HG02798 (cell line): ENCODE measurements around the gene PDZRN4.
A peak's percentile ranks its signal among the peaks of the same experiment; 100 is the strongest.
"Not testable (repeated sequence)": the region's sequence is repeated elsewhere in the genome, so short reads cannot be mapped to it uniquely, and the experiment has no call there.

Experiments used
- ATAC-seq: cut with Tn5 transposase; IDR thresholded peaks from one replicate; pipeline ENCODE4 v1.9.1; 2021; ENCODE audit warnings: mild to moderate bottlenecking; ENCODE audit not compliant: unreplicated experiment, poor library complexity

PDZRN4 gene

DNA sequence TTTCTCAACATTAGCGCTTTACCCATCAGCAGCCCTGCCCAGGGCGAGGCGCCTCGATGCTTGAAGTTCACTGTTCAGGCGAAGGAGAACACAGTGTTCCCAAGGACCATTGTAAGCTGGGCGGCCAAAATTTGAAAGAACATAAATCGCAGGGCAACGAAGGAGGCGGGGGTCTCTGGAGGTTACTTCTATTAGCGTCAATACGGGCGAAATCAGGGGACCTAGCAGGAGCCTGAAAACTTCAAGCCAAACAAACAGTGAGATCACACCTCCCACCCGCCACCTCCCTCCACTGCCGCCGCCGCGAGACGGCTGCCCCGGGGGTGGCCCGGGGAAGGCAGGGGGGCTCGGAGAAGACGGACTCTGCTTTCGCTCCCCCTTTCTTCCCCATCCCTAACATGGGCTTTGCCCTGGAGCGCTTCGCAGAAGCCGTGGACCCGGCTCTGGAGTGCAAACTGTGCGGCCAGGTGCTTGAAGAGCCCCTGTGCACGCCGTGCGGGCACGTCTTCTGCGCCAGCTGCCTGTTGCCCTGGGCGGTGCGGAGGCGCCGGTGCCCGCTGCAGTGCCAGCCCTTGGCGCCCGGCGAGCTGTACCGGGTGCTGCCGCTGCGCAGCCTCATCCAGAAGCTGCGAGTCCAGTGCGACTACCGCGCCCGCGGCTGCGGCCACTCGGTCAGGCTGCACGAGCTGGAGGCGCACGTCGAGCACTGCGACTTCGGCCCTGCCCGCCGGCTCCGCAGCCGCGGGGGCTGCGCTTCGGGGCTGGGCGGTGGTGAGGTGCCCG is at the start of gene PDZRN4:
PDZRN4 (plus strand) TSS at position 263 of the 783 bp plus-strand sequence.
- no peak for ATAC-seq

DNA sequence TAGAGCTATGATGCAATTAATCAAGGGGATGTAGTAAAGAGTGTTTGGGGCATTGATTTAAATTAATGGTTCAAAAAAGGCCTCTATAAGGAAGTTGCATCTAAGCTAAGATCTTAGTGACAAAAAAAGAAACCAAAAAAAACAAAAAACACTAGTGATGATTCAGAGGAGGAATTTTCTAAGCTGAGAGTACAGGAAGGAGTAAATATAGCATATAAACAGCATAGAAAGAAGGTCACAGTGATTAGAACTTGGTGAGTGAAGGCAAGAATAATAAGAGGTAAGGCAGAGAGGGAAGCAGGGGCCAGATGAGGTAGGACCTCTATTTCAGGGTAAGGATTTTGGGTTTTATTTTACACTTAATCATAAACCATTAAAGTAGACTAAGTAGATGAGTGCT is 48.0 kb upstream of the PDZRN4 start:
- no peak for ATAC-seq

DNA sequence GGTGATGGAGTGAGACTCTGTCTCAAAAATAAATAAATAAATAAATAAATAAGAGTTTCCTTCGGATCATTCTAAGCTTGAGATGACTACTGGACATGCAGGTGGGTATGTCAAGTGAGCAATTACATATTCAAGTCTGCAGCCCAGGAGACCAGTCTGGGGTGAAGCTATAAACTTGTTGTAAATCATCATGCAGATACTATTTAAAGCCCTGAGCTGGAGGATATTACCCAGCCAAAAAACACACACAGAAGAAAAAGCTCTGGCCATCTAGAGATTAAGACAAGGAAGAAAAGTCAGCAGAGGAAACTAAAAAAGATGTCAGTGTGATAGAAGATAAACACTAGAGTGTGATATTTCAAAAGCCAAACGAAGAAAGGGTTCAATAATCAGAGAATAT is 47.0 kb upstream of the PDZRN4 start:
- ATAC-seq = no peak

DNA sequence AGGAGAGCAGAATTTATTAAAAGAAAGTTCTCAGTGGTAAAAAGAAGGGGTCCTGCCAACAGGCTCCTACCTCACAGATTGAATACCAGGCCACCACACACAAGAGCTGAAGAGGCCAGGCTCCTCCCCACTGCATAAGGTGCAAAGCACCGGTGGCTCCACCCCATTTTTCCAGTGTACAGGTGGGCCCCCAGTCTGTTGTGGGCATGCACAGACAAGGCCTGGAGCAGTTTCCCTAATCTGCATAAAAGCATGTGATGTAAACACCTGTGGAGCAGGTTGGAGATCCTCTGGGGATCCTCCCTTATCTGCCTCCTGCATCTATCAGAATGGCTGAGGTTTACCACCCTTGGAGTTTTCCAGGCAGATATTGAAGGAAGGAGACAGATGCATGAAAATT is 45.7 kb upstream of the PDZRN4 start:
- no peak for ATAC-seq

DNA sequence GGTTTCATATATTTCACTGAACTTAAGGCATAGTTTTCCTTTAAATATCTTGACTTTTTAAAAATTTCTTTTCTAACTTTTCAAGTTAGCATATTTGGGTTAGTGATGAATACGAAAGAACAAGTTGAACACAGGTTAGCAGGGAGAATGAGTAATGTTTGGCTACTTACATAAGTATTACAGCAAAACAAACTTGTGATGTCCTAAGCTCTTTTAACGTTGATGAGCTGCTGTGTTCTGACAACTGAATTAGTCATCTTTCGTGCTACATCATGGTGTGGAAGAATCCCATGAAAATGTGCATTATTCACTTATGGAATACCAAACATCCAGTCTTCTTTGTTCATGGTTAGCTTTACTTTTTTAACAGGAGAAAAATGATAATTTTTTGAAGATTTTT is 36.3 kb upstream of the PDZRN4 start:
- no peak for ATAC-seq

DNA sequence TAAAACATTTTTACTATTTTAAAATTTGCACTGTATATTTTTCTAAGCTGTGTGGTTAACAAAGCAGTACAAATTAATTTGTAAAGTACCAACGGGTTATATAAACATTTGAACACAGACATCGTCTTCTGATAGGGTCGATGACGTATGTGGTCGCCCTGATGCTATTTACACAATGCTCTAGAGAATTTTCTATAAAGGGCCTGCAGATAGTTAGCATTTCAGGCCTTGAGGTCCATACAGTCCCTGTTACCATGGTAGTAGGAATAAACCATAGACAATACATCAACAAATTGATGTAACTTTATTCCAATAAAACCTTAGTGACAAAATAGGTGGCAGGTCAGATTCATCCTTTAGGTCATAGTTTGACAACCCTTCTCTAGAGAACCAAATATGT is 25.7 kb upstream of the PDZRN4 start:
- no peak for ATAC-seq

DNA sequence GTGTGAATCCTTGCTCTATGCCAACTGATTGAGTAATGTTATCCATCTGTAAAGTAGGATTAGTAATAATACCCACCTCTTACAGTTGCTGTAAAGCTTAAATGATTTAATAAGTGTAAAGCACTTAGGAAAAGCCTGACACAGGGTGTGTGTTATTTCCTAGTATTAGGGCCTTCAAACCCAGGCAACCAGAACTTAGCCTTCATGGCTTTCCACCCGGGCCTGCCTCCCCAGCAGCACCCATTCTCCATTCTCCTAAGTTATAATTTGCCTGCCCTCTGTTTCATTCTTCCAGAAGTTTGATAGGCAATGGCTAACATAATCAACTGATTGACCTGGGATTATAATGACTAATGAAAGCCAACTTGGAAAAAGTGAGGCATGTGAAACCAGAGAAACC is 20.4 kb upstream of the PDZRN4 start:
- ATAC-seq = no peak

DNA sequence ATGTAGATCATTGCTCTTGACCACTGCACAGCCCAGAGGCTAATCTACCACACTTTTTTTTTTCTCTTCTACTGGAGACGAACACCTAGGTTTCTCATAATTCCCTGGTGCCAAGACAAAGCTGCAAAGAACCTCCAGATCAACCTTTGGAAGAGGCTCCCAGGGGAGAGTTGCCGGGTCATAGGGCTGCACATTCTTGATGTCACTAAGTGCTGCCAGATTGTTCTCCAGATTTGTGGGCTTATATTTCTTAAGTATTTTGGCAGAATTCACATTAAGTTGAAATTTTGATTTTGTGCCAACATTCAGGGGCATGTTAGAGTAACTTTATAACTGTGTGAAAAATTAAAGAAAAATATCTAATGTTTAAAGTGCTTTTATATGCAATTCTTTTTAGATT is 13.5 kb upstream of the PDZRN4 start:
- no peak for ATAC-seq

DNA sequence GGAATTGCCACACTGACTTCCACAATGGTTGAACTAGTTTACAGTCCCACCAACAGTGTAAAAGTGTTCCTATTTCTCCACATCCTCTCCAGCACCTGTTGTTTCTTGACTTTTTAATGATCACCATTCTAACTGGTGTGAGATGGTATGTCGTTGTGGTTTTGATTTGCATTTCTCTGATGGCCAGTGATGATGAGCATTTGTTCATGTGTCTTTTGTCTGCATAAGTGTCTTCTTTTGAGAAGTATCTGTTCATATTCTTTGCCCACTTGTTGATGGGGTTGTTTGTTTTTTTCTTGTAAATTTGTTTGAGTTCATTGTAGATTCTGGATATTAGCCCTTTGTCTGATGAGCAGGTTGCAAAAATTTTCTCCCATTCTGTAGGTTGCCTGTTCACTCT is 8.6 kb upstream of the PDZRN4 start:
- not testable (repeated sequence) for ATAC-seq

DNA sequence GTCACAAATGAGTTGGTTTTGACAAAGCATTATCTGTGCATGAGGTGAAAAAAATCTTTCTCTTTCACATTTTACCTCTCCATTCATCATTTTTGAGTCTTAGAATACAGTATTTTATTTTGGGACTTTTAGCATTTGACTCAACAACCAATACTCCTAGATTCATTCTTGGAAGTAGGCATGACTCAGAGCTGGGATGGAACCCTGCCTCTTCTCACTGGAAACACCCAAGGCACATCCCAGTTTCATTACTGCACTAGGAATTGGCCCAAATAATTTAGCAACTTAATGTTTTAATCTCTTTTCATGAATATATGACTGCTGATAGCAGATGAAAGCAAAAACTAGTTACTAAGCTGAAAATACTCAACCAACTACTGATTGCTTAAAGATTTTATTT is 3.3 kb upstream of the PDZRN4 start:
- ATAC-seq = no peak

DNA sequence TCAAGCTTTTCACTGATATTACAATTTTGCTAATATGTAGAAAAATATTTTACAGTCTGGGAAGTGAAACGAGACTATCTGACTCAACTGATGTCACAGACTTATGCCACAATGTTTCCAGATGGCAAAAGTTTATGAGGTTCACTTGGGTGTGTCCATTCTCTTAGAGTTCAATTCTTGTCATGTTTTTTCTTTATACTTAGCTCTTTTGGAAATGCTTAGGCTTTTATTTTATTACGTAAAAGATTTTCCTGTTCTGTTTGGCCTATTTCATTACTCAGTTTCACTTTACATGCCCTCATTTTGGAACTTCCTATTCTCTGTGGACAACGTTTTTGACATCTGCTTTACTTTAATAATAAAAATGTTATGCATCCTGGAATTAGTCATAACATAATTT is 2.1 kb upstream of the PDZRN4 start:
- ATAC-seq = no peak

DNA sequence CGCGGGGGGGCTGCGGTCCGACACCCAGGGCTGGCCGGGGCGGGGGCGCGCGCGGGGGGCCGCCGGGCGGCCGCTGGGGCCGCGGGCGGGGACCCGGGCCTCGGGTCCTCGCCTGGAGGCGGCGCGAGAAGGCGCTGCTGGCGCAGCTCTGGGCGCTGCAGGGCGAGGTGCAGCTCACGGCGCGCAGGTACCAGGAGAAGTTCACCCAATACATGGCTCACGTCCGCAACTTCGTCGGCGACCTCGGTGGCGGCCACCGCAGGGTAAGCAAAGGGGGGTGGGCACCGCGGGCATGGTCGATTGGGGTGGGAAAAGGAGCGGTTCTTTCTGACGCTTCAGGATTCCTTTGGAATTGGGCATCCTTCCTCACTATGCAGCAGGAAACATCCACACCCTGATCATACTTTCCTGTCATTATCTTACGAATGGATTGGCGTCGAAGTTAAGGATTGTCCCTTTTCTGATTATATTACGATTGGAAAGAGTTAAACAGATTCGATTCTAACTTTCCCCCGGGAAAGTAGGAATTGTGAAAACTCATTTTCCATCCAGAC is 798 bp downstream of the PDZRN4 start:
- ATAC-seq = no peak

DNA sequence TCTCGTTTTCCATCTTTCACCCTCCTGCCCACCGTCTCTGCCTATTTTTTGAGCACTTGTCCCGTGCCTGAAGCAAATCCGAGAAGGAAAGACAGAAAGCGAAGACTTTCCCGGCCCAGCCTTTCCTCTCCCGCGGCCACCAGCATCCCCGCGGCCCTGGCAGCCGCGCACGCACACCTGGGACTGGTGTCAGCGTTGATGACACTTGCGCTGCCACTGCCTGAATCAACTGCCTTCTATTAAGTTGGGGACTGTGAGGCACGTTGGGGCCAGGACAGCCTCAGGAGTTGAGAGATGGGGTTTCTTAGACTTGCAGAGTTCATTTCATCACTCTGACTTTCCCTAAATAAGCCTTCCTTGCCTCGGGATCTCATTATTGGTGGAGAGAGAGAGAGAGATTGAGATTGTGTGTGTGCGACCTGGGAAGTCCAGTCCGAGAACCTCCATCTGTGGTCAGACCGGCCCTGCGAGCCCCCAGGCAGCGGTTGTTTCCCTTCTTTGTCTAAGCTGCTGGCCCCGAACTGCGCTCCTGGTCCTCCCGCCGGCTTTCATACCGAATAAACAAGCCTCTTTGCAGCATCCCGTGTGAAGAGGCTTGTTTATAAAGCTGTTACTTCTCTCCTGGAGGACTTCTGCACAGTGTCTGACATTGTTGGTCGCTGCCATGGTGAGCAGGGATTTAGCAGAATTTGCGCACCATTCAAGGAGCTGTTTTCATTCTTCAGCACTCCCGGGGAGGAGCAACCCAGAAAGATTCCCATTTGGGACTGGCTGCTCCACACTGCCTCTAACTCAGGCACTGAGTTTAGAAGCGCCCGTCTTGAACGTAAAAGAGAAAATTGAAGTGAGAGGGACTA is 1.5 kb downstream of the PDZRN4 start:
- ATAC-seq = no peak

DNA sequence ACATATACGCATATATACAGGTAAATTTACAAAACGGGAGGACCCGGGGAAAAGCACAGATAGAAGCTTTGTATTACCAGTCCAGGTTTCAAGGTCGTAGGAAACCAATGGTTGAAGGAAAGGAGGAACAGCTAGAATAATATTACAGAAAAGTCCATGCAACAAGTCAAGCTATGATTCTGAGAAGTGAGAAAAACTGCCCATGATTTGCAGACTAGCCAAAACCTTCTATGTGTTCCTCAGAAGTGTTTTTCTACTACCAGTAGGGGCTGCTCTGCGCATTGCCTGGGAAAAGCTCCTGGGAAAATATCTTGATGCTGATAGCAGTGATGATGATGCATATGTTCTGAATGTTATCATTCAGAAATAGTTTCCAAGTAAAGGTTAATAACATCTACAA is 2.2 kb downstream of the PDZRN4 start:
- ATAC-seq = no peak

DNA sequence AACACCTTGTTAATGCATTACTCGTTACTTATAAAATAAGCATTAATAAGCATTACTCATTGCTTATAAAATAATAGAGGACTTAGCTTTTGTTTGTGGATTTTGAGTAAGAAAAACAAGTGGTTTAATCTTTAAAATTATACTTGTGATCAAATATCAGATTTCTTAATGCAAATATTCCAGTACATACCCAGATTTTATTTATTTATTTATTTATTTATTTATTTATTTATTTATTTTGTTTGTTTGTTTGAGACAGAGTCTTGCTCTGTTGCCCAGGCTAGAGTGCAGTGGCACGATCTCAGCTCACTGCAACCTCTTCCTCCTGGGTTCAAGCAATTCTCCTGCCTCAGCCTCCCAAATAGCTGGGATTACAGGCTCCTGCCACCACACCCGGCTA is 3.4 kb downstream of the PDZRN4 start:
- not testable (repeated sequence) for ATAC-seq

DNA sequence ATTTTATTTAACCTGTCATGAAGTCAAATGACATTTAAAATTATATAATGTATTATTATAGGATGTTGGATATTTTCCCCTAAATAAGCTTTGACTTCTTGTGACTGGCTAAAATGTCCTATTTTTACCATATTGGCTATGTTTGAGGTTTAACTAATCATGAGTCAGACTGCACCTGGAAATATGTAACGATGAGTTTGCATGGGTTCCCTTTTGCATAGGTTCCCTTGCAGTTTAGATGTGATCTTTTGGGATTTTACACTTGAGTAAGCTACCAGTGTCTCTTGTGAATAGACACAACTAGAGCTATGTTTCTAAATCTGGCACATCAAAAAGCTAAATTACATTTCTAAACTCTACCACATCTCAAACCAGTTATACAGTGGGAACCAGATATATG is 5.2 kb downstream of the PDZRN4 start:
- no peak for ATAC-seq

DNA sequence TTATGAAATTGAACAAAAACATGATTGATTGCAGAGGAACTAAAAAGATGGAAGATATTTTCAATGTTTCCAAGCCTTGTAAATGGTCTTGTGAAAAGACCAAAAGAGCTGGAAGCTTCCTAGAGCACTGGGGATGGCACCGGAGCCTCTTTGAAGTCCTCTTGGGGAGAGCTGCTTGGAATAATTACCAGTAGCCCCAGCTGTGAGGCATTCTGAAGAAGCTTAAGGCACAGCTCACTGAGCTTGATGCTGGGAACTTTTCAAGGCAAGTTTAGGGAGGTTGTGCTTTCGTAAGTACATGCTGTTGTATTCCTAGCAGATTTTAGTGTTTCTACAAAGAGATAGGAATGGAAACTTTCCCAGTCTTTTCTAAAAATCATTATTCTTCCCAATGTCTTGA is 13.9 kb downstream of the PDZRN4 start:
- no peak for ATAC-seq

DNA sequence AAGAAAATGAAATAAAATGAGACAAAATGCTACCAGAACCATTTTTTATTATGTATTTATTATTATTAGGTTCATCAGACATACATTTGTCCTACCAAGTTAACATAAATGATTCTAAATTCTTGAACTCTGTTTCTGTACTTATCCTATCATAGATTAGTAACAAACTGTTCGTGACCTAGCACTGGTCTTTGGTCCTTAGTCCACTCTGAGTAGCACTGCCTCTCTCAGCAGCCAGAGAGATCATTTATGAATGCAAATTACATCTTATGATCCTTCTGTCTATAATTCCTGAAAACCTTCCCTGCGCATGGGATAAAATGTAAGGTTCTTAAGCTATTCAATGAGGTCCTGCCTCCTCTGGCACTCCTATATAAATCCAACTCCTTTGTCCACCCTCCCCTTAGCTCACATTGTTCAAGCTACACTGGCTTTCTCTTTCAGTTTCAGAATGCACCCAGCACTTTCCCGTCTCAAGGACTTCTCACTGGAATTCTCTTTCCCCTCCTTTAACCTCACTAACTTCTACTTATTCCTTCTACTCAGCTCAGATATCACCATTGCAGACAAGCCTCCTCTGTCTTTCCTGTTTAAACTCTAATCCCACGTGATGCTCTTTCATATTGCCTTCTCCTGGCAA is 17.1 kb downstream of the PDZRN4 start:
- peak; percentile 59 for ATAC-seq

DNA sequence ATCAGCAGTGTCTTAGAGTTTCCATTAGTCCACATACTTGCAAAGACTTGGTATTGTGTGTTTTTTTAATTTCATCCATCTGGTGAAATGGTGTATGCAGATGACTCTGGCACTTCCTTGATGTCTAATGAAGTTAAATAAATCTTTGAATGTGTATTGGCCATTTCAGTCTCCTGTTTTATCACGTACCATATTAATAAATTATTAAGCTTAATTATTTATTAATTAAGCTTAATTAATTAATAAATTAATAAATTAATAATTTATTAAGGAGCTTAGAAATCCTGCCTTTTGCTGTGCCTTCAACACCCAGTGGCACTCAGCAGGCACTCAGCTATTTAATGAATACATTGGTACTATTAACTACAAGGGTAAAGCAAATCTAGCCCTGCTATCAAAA is 18.2 kb downstream of the PDZRN4 start:
- no peak for ATAC-seq

DNA sequence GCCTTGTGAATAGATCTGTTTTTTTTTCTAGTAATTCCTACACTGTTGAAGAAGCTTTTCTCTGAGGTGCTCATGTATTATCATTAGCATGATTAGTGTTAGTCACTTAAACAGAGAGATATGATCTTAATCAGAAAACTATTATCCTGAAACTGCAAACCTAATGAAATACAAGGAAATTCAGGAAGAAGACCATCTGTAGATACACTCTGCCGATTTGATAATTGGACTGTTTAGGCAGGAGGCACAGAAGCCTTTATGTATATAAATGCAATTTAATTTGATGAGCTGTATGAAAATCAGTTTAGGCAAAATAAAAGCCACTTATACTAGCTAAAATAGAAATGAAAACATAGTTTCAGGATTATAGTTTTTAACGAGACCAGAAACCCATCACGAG is 23.3 kb downstream of the PDZRN4 start:
- no peak for ATAC-seq

DNA sequence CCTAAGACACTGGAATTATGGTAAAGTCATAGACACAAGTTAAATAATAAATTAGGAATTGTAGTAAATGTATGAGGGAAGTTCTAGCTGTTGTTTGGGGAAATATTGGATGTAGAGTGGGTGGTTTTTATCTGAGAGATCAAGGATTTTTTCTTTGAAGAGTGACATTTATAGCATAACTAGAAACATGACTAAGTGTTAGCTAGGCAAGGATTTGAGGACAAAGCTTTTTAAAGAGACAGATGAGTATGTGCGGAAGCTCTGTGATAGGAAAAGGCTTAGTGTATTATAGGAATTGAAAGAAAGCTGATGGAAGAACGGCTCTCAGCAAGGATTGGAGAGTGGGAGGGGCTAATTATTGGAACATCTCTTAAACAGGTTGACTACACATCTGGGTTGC is 24.5 kb downstream of the PDZRN4 start:
- ATAC-seq = no peak
